ENCODE measurements around the gene ZNF335. TPM values are rescaled to one million over a fixed set of nuclear protein-coding genes. Genes with fewer than 3 reads are reported as not detected.

The ZNF335 gene
- total and polyA plus RNA-seq, 2 of the 13 experiments (the other 11 are each of a cell fraction or from before 2014, with no cell fraction given): 9.7 to 13.7 TPM

DNA sequence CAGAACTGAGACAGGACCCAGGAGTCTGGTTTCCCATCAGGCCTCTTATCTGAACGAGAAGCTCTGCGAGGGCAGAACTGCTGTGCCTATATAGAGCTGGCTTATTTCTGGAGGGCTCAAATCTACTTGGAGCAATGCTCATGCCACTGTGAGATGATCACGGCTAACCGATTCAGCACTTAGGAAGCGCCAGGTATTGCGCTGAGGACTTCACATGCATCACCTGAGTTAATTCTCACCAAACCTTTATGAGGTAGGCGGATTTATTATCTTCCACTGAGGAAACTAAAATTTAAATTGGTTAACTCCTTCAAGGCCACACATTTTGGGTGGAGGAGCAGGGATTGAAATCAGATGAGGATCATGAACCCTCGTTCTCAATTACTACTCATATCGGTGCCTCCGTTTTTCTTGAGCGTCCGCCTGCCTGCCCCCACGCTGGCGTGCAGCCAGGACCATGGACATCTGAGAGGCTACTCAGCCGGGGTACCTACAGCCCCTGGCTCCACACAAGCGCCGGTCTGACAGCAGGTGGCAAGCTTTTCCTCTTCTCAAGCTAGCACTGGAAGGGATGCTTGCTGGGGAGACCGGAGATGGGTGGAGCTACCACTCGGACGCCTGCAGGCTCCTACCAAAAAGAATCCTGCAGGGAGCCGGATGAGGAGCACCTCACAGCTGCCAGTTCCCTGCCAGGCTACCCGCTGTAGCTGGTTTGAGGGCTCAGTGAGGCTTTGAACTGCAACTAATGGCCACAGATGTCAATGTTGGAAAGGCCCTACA, 38.5 kb downstream of the ZNF335 start (continued):
- TF ChIP-seq ZNF10 (CRISPR knock-in tag; IDR thresholded peaks at IDR 0.05; ENCODE audit: borderline replicate concordance, low read depth) (no peak), SMAD1 (CRISPR knock-in tag; IDR thresholded peaks at IDR 0.05; ENCODE audit: borderline replicate concordance, low read depth) (peak; percentile 55; the same call in 1 of the 2 replicates), ZNF792 (CRISPR knock-in tag; IDR thresholded peaks at IDR 0.05) (peak; percentile 60; the same call in 1 of the 2 replicates), ZNF24 (IDR thresholded peaks at IDR 0.05) (no peak), WIZ (CRISPR knock-in tag; IDR thresholded peaks at IDR 0.05) (no peak), ZBTB7B (CRISPR knock-in tag; IDR thresholded peaks at IDR 0.05) (no peak; the same call in 1 of the 2 replicates), ZFAT (CRISPR knock-in tag; conservative IDR thresholded peaks at IDR 0.05) (no peak), AKAP8 (CRISPR knock-in tag; IDR thresholded peaks at IDR 0.05) (no peak), HOXA7 (CRISPR knock-in tag; IDR thresholded peaks at IDR 0.05) (no peak), ZNF326 (CRISPR knock-in tag; IDR thresholded peaks at IDR 0.05; ENCODE audit: borderline replicate concordance) (no peak), SRSF4 (IDR thresholded peaks at IDR 0.05; ENCODE audit: low read depth, low read length, poor library complexity, severe bottlenecking) (no peak), KDM1A (CRISPR knock-in tag; IDR thresholded peaks at IDR 0.05) (no peak), ZNF616 (CRISPR knock-in tag; IDR thresholded peaks at IDR 0.05; ENCODE audit: low read depth) (no peak; the same call in 1 of the 2 replicates), FLYWCH1 (CRISPR knock-in tag; IDR thresholded peaks at IDR 0.05) (no peak), HNRNPK (IDR thresholded peaks at IDR 0.05; ENCODE audit: low read depth, low read length, poor library complexity, severe bottlenecking) (no peak), RFX3 (CRISPR knock-in tag; IDR thresholded peaks at IDR 0.05) (no peak)
- TF ChIP-seq, protein P1, sequence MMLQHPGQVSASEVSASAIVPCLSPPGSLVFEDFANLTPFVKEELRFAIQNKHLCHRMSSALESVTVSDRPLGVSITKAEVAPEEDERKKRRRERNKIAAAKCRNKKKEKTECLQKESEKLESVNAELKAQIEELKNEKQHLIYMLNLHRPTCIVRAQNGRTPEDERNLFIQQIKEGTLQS (CRISPR knock-in tag; IDR thresholded peaks at IDR 0.05): no peak
- TF ChIP-seq, protein P2, sequence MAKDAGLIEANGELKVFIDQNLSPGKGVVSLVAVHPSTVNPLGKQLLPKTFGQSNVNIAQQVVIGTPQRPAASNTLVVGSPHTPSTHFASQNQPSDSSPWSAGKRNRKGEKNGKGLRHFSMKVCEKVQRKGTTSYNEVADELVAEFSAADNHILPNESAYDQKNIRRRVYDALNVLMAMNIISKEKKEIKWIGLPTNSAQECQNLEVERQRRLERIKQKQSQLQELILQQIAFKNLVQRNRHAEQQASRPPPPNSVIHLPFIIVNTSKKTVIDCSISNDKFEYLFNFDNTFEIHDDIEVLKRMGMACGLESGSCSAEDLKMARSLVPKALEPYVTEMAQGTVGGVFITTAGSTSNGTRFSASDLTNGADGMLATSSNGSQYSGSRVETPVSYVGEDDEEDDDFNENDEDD (CRISPR knock-in tag; IDR thresholded peaks at IDR 0.05; ENCODE audit: borderline replicate concordance): no peak; the same call in 1 of the 2 replicates
- TF ChIP-seq, protein P3, sequence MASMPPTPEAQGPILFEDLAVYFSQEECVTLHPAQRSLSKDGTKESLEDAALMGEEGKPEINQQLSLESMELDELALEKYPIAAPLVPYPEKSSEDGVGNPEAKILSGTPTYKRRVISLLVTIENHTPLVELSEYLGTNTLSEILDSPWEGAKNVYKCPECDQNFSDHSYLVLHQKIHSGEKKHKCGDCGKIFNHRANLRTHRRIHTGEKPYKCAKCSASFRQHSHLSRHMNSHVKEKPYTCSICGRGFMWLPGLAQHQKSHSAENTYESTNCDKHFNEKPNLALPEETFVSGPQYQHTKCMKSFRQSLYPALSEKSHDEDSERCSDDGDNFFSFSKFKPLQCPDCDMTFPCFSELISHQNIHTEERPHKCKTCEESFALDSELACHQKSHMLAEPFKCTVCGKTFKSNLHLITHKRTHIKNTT (CRISPR knock-in tag; IDR thresholded peaks at IDR 0.05): no peak
- TF ChIP-seq, protein P4, sequence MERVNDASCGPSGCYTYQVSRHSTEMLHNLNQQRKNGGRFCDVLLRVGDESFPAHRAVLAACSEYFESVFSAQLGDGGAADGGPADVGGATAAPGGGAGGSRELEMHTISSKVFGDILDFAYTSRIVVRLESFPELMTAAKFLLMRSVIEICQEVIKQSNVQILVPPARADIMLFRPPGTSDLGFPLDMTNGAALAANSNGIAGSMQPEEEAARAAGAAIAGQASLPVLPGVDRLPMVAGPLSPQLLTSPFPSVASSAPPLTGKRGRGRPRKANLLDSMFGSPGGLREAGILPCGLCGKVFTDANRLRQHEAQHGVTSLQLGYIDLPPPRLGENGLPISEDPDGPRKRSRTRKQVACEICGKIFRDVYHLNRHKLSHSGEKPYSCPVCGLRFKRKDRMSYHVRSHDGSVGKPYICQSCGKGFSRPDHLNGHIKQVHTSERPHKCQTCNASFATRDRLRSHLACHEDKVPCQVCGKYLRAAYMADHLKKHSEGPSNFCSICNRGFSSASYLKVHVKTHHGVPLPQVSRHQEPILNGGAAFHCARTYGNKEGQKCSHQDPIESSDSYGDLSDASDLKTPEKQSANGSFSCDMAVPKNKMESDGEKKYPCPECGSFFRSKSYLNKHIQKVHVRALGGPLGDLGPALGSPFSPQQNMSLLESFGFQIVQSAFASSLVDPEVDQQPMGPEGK (CRISPR knock-in tag; IDR thresholded peaks at IDR 0.05): peak; percentile 73
- TF ChIP-seq, protein P5, sequence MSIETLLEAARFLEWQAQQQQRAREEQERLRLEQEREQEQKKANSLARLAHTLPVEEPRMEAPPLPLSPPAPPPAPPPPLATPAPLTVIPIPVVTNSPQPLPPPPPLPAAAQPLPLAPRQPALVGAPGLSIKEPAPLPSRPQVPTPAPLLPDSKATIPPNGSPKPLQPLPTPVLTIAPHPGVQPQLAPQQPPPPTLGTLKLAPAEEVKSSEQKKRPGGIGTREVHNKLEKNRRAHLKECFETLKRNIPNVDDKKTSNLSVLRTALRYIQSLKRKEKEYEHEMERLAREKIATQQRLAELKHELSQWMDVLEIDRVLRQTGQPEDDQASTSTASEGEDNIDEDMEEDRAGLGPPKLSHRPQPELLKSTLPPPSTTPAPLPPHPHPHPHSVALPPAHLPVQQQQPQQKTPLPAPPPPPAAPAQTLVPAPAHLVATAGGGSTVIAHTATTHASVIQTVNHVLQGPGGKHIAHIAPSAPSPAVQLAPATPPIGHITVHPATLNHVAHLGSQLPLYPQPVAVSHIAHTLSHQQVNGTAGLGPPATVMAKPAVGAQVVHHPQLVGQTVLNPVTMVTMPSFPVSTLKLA (IDR thresholded peaks at IDR 0.05): no peak
- TF ChIP-seq, protein P6, sequence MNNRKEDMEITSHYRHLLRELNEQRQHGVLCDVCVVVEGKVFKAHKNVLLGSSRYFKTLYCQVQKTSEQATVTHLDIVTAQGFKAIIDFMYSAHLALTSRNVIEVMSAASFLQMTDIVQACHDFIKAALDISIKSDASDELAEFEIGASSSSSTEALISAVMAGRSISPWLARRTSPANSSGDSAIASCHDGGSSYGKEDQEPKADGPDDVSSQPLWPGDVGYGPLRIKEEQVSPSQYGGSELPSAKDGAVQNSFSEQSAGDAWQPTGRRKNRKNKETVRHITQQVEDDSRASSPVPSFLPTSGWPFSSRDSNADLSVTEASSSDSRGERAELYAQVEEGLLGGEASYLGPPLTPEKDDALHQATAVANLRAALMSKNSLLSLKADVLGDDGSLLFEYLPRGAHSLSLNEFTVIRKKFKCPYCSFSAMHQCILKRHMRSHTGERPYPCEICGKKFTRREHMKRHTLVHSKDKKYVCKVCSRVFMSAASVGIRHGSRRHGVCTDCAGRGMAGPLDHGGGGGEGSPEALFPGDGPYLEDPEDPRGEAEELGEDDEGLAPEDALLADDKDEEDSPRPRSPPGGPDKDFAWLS (CRISPR knock-in tag; IDR thresholded peaks at IDR 0.05; ENCODE audit: borderline replicate concordance): peak; percentile 99; the same call in 1 of the 2 replicates

Data from HepG2 (cell line).